Measurements from ENCODE around the gene OR5T3.
"Not testable (repeated sequence)": the region's sequence is repeated elsewhere in the genome, so short reads cannot be mapped to it uniquely, and the experiment has no call there.

Gene OR5T3

DNA sequence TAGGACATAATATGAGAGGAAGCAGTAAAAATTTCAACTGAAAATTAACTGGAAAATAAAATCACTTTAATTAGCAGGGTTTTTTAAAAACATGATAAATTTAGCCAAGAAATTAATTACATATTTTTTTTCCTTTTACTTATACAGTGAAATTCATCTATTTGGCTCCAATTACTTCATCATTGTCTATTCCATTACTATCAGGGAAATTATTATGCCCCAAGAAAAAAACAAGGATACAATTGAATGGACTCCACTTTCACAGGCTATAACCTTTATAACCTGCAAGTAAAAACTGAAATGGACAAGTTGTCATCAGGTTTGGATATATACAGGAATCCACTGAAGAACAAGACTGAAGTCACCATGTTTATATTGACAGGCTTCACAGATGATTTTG is at the start of gene OR5T3:
TSS of gene OR5T3 (plus strand) at position 301 of the 400 bp plus-strand sequence. CDS start at position 301, 0 bp downstream.
- Mint-ChIP-seq H3K9me3 (peaks cover 4 to 7% of the 10 kb centered on the region in 2 donors), H3K27me3 (no peaks in the 10 kb centered on the region), H3K4me1 (no peaks in the 10 kb centered on the region)

DNA sequence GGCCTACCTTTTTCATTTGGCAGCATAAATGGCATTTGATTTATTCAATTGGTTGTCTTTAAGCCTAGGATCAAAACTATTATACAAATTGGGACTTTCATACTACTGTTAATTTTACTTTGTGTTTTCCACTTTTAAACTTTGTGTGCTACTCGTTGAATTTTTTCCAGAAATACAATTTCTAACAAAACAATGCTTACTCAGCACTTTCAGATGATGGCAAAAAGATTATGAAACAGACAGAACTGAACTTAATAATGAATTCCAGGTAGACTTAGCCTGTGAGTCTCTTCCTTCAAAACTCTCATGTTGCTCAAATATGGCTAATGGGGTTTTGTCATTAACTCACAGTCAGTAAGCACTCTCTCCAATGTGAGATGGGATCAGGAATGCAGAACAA is 44.3 kb upstream of the OR5T3 start:
- Mint-ChIP-seq H3K27me3 (no peaks in the 10 kb centered on the region), H3K36me3 (no peaks in the 10 kb centered on the region), H3K4me3 (no peak overlapping the region), H3K9me3 (peaks cover 7 to 10% of the 10 kb centered on the region in 2 donors), H3K27ac (no peak overlapping the region), H3K4me1 (no peaks in the 10 kb centered on the region)
- DNase-seq = no peak
- no peak for ATAC-seq (replicated peaks)

More for the DNA sequence above, at the start of gene OR5T3:
- DNase-seq (no peak), ATAC-seq (replicated peaks) (no peak)
- Mint-ChIP-seq H3K36me3 (no peaks in the 10 kb centered on the region), H3K4me3 (no peak within 1 kb of the TSS), H3K27ac (no peak within 1 kb of the TSS)

DNA sequence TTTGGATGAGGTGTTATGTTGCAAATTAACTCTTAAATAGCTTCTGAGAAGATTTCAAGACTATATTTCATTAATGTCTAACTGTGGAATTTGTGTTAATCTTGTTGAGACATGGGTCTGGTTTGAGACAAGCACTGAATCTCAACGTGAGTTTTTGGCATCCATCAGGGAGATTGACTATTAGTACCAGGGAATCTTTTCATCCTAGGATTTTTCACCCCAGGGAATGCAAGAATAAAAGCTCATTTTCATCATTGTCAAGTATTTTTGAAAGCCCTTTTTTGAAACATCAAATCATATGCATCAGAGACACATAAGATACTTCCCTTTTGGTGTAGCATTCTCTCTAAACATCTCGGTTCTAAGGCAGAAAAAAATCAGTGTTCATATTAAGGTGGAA is 37.5 kb upstream of the OR5T3 start:
- Mint-ChIP-seq H3K4me1 (no peaks in the 10 kb centered on the region), H3K27me3 (no peaks in the 10 kb centered on the region), H3K9me3 (peaks cover 15 to 17% of the 10 kb centered on the region in 2 donors), H3K36me3 (peaks cover 0 to 3% of the 10 kb centered on the region in 2 donors), H3K4me3 (no peak overlapping the region), H3K27ac (no peak overlapping the region)
- no peak for DNase-seq
- no peak for ATAC-seq (replicated peaks)

DNA sequence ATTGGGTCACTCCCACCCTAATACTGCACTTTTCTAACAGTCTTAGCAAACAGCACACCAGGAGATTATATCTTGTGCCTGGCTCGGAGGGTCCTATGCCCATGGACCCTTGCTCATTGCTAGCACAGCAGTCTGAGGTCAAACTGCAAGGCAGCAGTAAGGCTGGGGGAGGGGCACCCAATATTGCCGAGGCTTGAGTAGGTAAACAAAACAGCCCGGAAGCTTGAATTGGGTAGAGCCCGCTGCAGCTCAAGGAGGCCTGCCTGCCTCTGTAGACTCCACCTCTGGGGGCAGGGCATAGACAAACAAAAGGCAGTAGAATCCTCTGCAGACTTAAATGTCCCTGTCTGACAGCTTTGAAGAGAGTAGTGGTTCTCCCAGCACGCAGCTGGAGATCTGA is 32.3 kb upstream of the OR5T3 start:
- DNase-seq; H3K27me3 Mint-ChIP-seq; H3K4me1 Mint-ChIP-seq; H3K36me3 Mint-ChIP-seq; H3K4me3 Mint-ChIP-seq; H3K27ac Mint-ChIP-seq; ATAC-seq (replicated peaks): not testable (repeated sequence)
- H3K9me3 Mint-ChIP-seq = peaks cover 14% of the 10 kb centered on the region in 2 donors

DNA sequence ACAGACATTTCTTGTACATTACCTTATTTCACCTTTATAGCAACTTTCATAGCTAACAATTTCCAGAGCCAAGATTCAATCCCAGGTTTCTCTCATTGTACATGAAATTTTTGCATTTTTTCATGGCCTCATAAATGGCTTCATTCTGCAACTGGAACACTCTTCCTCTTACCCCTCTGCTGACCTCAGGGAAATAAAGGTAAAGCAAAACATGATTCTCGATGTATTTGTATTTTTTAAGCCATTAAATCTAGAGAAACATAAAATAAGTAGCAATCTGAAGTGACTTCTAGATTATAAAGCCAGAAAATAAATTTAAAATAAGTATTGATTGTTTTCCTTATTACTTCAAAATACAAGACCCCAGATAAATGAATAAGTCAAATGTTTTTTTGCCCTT is 17.9 kb upstream of the OR5T3 start, which contains the start of gene OR5T2:
TSS of gene OR5T2 (minus strand) at position 101 of the 400 bp plus-strand sequence. CDS start 1,193 bp downstream, outside the sequence.
- Mint-ChIP-seq H3K27me3 (no peaks in the 10 kb centered on the region), H3K27ac (no peak within 1 kb of the TSS), H3K36me3 (no peaks in the 10 kb centered on the region), H3K9me3 (peaks cover 2 to 6% of the 10 kb centered on the region in 2 donors), H3K4me1 (no peaks in the 10 kb centered on the region), H3K4me3 (no peak within 1 kb of the TSS)
- ATAC-seq (replicated peaks) = no peak
- no peak for DNase-seq

DNA sequence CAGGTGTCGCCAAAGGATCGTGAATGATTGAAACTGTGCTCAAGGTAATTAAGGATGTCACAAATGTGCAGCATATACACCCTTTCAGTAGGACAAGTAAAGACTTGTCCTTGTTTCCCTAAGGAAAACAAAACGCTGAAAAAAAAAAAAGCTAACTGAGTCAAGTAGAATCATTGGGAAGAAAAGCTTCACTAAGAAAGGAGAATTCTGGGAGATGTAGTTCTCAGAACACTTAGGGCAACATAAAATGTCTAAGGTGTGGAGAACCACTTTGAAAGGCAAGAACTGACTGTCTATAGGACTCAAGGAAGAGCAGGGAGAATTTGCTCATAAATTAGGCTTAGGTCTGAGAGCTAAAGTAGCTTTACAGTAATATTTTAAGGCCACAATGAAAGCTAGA is 19.0 kb downstream of the OR5T3 start:
- no peak overlapping the region for H3K4me3 Mint-ChIP-seq
- H3K36me3 Mint-ChIP-seq = no peaks in the 10 kb centered on the region
- peaks cover 12 to 22% of the 10 kb centered on the region in 2 donors for H3K9me3 Mint-ChIP-seq
- no peak for DNase-seq
- no peak overlapping the region for H3K27ac Mint-ChIP-seq
- no peaks in the 10 kb centered on the region for H3K4me1 Mint-ChIP-seq
- no peaks in the 10 kb centered on the region for H3K27me3 Mint-ChIP-seq
- ATAC-seq (replicated peaks) = no peak

DNA sequence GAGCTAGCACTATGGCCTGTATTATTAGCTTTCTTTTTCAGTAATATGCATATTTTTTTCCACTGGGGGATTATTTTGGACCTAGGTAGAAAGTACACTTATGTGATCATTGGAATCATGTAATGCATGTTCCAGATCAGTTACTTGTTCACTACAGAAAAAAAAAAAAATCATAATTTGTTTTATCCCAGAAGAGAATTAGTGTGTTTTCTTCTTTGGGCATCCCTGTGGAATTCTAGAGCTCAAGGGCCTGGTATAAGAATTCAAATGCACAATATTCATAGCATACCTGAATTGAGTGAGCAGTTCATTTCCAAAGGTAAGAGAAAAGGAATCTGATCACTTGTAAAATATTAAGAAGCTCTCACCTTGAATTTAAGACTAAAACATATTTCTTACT is 21.8 kb downstream of the OR5T3 start, which contains the start of gene OR5T1:
TSS of gene OR5T1 (plus strand) at position 301 of the 400 bp plus-strand sequence. CDS start 1,485 bp downstream, outside the sequence.
- Mint-ChIP-seq H3K27ac (no peak within 1 kb of the TSS), H3K9me3 (peaks cover 11 to 15% of the 10 kb centered on the region in 2 donors), H3K27me3 (no peaks in the 10 kb centered on the region), H3K4me1 (no peaks in the 10 kb centered on the region), H3K36me3 (no peaks in the 10 kb centered on the region), H3K4me3 (no peak within 1 kb of the TSS)
- no peak for DNase-seq
- no peak for ATAC-seq (replicated peaks)

DNA sequence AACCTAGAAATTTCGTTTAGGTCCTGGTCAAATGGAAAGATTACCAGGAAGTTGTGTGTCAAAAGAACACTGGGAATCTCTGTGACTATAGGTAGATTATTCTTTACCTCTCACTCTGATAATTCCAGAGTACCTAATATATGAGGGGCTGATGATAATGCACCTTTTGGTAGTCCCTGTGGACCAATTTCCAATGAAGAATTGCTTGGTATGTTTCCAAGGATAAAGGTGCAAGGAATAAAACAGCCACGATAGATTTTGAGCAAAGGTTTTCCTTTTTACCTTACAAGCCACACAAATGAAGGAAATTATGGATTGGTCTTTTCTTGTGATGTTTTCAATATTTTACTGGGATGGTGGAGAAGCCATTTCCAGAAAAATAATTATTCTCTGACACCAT is 40.1 kb downstream of the OR5T3 start, which contains the start of gene OR8H1:
TSS of gene OR8H1 (minus strand) at position 101 of the 400 bp plus-strand sequence. CDS start 1,192 bp downstream, outside the sequence.
- Mint-ChIP-seq H3K4me1 (no peaks in the 10 kb centered on the region), H3K27me3 (no peaks in the 10 kb centered on the region), H3K9me3 (peaks cover 7 to 9% of the 10 kb centered on the region in 2 donors), H3K4me3 (no peak within 1 kb of the TSS), H3K36me3 (no peaks in the 10 kb centered on the region), H3K27ac (no peak within 1 kb of the TSS)
- no peak for DNase-seq
- no peak for ATAC-seq (replicated peaks)

DNA sequence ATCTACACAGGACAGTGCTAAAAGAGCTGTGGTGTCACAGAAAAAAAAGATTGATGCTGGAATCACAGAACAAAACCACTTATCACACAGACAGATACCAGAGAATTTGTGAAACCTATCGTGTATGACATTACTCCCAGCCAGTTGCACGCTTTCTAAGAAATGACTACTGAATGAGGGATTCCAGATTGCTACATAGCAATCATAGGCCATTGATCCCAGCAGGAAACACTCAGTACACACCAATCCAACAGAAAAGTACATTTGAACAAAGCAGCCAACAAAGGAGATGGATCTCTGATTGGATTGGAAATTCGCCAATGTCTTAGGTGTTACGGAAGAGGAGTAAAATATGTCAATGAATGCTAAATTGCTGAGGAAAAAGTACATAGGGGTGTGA is 44.8 kb downstream of the OR5T3 start:
- ATAC-seq (replicated peaks) (no peak), DNase-seq (no peak)
- peaks cover 4 to 5% of the 10 kb centered on the region in 2 donors for H3K9me3 Mint-ChIP-seq
- H3K36me3 Mint-ChIP-seq = no peaks in the 10 kb centered on the region
- H3K4me3 Mint-ChIP-seq = no peak overlapping the region
- H3K4me1 Mint-ChIP-seq = no peaks in the 10 kb centered on the region
- H3K27ac Mint-ChIP-seq = no peak overlapping the region
- H3K27me3 Mint-ChIP-seq = no peaks in the 10 kb centered on the region

Data from stimulated activated naive B cell treated with anti-CD40 and anti-IgM and Interleukin-4, amounts not matched to agents 10 μg/mL and 1 μg/mL and 100 μg/mL, for 72 hours (primary cell).